Muscle layer of duodenum (tissue), 2 donors: Measurements from ENCODE around the gene DNAH10.

Source experiments
- H3K27ac ChIP-seq: one replicate; pipeline ENCODE4 v1.7.0; 2013; ENCODE audit warnings: mild to moderate bottlenecking, low read length
- H3K27me3 ChIP-seq: one replicate; pipeline ENCODE4 v1.7.0; 2013; ENCODE audit warnings: low read depth, mild to moderate bottlenecking, control low read depth, low read length
- H3K36me3 ChIP-seq, 2 donors: one replicate each; pipeline ENCODE4 v1.7.0; 2013; ENCODE audit warnings: low read length in 2 of 2, control low read depth in 1 of 2, mild to moderate bottlenecking in 1 of 2; ENCODE audit not compliant: insufficient read depth in 2 of 2, control insufficient read depth in 1 of 2
- H3K4me1 ChIP-seq, 2 donors: one replicate each; pipeline ENCODE4 v1.7.0; 2013; ENCODE audit warnings: low read length in 2 of 2, mild to moderate bottlenecking in 2 of 2, control low read depth in 1 of 2, moderate library complexity in 1 of 2; ENCODE audit not compliant: insufficient read depth in 2 of 2, control insufficient read depth in 1 of 2
- H3K4me3 ChIP-seq, 2 donors: one replicate each; pipeline ENCODE4 v1.7.0; 2013; ENCODE audit warnings: low read length in 2 of 2, low read depth in 1 of 2, mild to moderate bottlenecking in 1 of 2
- H3K9me3 ChIP-seq, 2 donors: one replicate each; pipeline ENCODE4 v1.7.0; 2013; ENCODE audit warnings: low read length in 2 of 2, control low read depth in 1 of 2, mild to moderate bottlenecking in 1 of 2; ENCODE audit not compliant: control insufficient read depth in 1 of 2
- donor health status: healthy.

Gene DNAH10

DNA sequence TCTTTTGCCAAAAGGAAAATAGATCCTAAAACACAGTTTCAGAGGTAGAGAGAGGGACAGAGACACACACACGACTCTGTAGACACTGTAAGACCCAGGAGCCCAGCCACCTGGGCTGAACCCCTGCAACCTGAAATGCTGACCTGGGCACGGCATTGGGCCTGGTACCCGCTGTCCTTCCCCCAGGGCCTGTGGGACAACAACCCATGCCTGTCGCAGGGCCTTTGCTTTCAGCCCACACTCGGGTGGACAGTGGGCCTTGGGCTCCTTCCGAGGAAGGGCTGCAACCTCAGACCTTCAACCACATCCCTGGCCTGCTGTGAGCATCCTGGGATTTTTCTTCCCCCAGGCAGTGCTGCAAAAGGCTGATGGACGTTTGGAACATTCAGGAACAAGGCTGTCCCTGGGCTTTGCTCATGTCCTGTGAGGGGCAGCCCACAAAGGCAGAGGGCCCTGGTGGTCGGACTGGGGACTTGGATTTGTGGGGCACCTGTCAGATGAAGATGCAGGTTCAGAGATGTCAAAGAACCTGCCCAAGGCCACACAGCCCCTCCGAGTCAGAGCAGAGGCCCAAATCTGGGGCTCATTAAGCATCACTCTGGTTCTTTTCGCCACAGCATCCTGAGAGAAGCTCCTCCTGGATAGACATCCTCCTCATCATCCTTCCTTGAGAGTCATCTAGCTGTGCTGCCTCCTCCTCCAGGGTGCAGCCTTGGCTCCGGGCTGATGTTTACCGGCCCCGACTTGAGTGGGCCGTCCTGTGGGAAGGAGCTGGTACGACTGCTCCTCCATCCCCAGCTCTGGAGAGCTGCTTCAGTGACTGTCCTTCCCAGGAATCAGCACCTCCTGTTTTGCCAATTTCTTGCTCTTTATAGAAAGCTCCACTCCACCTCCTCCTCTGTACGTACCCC, 177.9 kb downstream of the DNAH10 start:
- Histone ChIP-seq H3K9me3 (no peaks in the 10 kb centered on the region), H3K4me3 (no peak overlapping the region), H3K27ac (no peak overlapping the region), H3K27me3 (no peaks in the 10 kb centered on the region), H3K4me1 (no peaks in the 10 kb centered on the region), H3K36me3 (peaks cover 28 to 75% of the 10 kb centered on the region in 2 donors)

DNA sequence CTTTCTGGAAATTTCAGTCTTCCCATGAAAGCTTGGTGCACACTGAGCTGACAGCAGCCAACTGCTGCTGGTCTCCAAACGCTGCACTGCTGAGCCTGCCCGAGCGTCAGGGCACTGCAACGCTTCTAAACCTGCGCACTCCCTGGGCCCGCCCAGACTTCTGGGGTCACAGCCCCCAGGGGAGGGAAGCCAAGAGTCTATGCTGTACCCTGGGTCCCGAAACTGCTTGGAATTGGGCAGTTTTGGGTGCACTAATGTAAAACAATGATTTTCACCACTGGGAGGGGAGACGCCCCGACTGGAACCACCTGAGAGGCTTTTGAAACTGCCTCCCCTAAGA, 178.5 kb downstream of the DNAH10 start:
- Histone ChIP-seq H3K4me3 (no peak overlapping the region), H3K36me3 (peaks cover 28 to 81% of the 10 kb centered on the region in 2 donors), H3K4me1 (no peaks in the 10 kb centered on the region), H3K27me3 (no peaks in the 10 kb centered on the region), H3K27ac (no peak overlapping the region), H3K9me3 (no peaks in the 10 kb centered on the region)

DNA sequence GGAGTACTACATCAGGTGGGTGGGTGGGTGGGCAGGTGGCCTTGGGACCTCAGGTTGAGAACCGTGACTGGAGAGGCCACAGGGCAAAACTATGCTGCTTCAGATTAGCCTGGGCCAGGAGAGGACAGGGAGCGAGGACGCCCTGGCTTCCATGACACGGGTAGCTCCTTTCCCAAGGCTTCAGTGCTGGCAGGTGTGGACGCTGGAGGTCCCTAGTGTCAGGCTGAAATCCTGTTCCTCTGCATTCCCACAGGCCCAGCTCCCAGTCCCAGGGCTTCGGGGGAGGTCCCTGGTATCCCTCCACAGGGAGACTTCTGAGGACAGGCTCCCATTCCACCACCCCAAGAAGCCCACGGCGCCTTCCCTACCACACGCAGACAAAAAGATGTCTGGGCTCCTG, 178.9 kb downstream of the DNAH10 start:
- Histone ChIP-seq H3K27ac (no peak overlapping the region), H3K36me3 (peaks cover 28 to 81% of the 10 kb centered on the region in 2 donors), H3K27me3 (no peaks in the 10 kb centered on the region), H3K4me1 (no peaks in the 10 kb centered on the region), H3K4me3 (no peak overlapping the region), H3K9me3 (no peaks in the 10 kb centered on the region)

DNA sequence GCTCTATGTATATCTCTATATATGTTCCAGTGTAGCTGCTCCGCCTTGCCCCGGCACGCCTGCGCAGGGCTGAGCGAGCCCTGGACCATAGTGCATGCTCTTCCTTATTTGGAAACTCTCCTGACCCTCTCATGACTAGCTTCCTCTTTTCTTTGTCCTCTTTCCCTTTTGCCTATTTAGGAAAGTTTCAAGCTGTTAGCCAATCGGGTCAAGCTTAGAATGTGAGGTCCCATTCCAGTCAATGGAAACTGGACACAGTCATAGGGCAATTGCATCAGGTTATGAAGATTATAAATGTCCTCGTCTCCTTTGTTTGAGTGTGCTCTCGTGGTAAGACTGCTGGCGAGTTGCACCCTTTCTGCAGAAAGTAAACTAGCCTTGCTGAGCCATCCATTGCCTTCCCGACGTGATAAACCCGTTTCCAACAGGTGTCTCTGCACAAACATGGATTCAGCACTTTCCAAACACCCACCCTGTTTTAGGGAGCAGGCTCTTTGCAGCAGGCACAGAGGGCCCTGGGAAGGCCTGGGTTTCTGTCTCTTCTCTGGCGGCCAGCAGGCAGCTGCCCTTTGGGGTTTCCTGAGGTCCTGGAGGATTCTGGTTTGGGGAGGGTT, 179.6 kb downstream of the DNAH10 start:
- no peaks in the 10 kb centered on the region for H3K27me3 ChIP-seq
- H3K4me3 ChIP-seq: no peak overlapping the region
- H3K27ac ChIP-seq: no peak overlapping the region
- no peaks in the 10 kb centered on the region for H3K4me1 ChIP-seq
- no peaks in the 10 kb centered on the region for H3K9me3 ChIP-seq
- peaks cover 28 to 77% of the 10 kb centered on the region in 2 donors for H3K36me3 ChIP-seq

DNA sequence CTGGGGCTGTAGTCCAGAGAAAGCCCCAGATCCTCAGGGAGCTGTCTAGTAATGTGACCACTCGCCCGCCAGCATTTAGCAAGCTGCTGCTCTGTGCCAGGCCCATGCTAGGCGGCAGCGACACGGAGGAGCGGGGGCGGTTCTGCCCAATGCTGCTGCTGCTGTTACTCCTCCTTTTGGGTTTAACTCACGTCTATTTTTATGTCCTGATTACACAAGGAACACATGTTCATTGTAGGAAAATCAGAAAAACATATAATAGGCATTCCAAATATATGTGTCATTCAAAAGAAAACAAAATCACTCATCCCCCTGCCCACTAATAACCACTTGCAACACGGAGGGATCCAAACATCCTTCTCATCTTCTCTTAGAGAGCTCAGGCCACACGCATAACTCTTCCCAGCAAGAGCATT, 180.1 kb downstream of the DNAH10 start:
- Histone ChIP-seq H3K27ac (no peak overlapping the region), H3K9me3 (no peaks in the 10 kb centered on the region), H3K4me3 (no peak overlapping the region), H3K4me1 (no peaks in the 10 kb centered on the region), H3K27me3 (no peaks in the 10 kb centered on the region), H3K36me3 (peaks cover 28 to 71% of the 10 kb centered on the region in 2 donors)

DNA sequence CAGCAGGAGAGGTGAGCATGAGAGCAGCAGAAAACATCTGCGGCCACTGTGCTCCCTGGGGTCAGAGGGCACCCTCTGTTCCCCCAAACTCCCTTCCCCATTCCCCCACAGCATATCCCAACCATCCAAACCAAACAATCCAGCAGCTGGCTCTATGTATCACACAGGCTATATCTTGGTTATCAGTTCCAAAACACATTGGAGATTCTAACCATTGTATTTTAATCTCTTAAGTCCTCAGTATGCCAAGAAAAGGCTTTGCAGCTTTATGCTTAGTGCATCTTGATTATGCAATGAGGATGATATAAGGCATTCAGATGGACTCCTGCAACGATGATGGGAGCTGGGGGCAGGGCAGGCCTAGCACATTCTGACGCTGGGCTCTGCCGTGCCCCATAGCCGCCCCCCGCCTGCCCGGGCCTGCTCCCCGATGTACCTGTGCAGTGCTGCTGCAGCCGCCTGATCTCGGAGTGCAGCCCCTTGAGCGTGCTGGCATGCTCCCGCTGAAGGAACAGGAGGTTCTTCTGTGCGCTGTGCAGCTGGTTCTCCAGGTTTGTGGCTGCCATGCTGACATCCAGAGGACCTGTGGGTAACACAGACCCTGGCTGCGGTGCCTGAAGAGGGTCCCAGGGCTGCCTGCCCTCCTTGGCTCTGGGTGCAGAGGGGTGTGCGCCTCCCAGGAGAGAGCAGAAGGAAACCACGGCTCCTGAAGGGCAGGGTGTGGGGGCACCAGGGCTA, 181.0 kb downstream of the DNAH10 start:
- Histone ChIP-seq H3K4me1 (no peaks in the 10 kb centered on the region), H3K4me3 (no peak overlapping the region), H3K9me3 (no peaks in the 10 kb centered on the region), H3K27ac (no peak overlapping the region), H3K36me3 (peaks cover 28 to 64% of the 10 kb centered on the region in 2 donors), H3K27me3 (no peaks in the 10 kb centered on the region)

DNA sequence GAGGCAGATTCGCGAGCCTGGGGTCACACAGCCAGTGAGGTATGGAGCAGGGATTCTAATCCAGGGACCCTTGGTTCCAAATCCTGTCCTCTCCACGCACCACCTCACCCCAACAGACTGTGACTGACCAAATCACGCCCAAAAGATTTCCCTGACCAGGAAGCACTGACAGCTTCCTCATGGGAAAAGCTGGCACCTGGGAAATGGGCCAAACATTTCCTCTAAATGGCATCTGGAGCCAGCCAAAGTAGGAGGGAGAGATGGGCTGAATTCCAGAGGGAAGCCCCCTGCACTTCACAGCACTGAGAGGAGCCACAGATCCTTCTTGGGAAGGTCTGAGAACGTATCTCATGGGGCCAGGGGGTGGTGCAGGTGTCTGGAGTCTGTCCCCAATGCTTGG, 181.7 kb downstream of the DNAH10 start:
- no peaks in the 10 kb centered on the region for H3K9me3 ChIP-seq
- H3K27ac ChIP-seq: no peak overlapping the region
- no peak overlapping the region for H3K4me3 ChIP-seq
- H3K4me1 ChIP-seq: no peaks in the 10 kb centered on the region
- no peaks in the 10 kb centered on the region for H3K27me3 ChIP-seq
- peaks cover 28 to 64% of the 10 kb centered on the region in 2 donors for H3K36me3 ChIP-seq

DNA sequence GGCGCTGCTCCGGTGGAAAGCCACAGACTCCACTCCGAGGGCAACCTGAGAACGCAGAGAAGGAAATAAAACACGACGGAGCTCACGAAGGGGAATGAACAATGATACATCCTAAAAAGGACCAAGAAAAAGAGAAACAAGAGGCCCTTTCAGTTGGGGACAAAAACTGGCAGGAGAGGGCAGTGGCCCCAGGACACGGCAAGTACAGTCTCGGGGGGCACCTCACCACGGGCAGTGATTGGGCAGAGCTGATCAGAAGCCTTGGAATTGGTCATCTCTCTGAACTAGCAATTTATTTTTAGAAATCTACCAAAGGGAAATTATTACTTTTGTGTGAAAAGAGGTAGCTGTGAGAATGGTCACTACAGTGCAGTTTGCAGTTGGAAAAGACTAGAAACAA, 182.6 kb downstream of the DNAH10 start:
- H3K4me1 ChIP-seq: peaks cover 0 to 1% of the 10 kb centered on the region in 2 donors
- H3K9me3 ChIP-seq: no peaks in the 10 kb centered on the region
- H3K27ac ChIP-seq: no peak overlapping the region
- H3K4me3 ChIP-seq: no peak overlapping the region
- no peaks in the 10 kb centered on the region for H3K27me3 ChIP-seq
- H3K36me3 ChIP-seq: peaks cover 24 to 55% of the 10 kb centered on the region in 2 donors

DNA sequence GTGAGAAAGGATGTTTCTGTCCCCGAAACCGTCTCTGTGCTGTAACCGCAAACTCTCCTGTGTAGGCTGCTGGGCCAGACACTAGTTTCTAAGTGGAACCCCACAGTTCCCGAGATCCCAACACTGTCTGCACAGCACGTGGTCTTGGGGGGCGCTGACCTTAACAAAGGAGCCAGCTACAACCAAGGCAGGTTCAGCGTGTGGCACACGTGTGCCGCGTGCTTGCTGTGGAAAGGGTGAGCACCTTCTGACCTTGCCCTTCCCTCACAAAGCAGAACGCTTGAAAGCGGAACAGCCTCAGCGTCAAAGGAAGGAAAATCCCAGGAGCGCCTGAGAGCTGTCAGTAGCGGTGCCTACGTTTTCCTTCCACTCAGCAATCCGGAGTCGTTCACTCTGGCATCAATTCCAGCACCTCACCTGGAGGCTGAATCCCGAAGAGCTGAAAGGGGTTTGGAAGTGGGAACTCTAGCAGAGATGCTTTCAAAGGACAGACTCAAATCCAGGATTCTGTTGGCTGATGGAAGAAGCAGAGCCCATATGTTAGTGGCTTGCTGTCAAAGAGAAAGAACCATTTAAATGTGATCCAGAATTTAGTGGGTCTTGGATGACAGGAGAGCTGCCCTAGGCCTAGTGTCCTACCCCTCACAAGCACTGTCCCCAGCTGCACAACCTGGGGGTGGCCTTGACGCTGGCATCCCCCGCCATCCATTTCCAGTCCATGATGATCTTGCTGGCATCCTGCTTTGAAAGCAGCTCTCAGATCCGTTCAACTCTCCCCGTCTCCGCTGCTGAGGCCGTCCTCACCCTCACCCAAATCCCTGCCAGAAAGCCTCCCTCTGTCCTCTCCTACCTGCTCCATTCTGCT, 183.4 kb downstream of the DNAH10 start:
- no peak overlapping the region for H3K4me3 ChIP-seq
- no peaks in the 10 kb centered on the region for H3K9me3 ChIP-seq
- no peaks in the 10 kb centered on the region for H3K27me3 ChIP-seq
- H3K4me1 ChIP-seq: peaks cover 0 to 4% of the 10 kb centered on the region in 2 donors
- no peak overlapping the region for H3K27ac ChIP-seq
- H3K36me3 ChIP-seq: peaks cover 16 to 47% of the 10 kb centered on the region in 2 donors

DNA sequence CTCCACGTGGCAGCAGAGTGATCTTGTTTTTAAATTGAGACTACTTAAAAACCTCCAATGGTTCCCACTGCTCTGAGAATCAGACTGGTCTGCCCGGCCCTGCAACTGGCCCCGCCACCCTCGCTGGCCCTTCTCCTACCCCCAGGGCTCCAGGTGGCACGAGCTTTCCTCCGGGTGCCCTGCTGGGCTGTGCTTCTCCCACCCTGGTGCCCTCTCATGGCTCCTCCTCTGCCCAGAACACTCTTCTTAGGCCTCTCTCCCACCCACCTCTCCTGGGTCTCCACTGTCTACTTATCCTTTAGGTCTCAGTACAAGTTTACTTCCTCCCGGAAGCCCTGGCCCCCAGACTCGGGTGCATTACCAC, 184.0 kb downstream of the DNAH10 start:
- Histone ChIP-seq H3K4me3 (no peak overlapping the region), H3K36me3 (peaks cover 16 to 43% of the 10 kb centered on the region in 2 donors), H3K27ac (no peak overlapping the region), H3K27me3 (no peaks in the 10 kb centered on the region), H3K9me3 (no peaks in the 10 kb centered on the region), H3K4me1 (peaks cover 0 to 4% of the 10 kb centered on the region in 2 donors)
